WTC11 (cell line): ENCODE results near the gene EAF2. TPM values are rescaled to one million over a fixed set of nuclear protein-coding genes. Genes with fewer than 3 reads are reported as not detected.
A peak's percentile ranks its signal among the peaks of the same experiment; 100 is the strongest.
"Not testable (repeated sequence)": the region's sequence is repeated elsewhere in the genome, so short reads cannot be mapped to it uniquely, and the experiment has no call there.

Experiments used
- ATAC-seq: fragments of 200-7000 bp; cut with Tn5 transposase; 2 replicates; pipeline ENCODE4 v1.10.0; 2021; ENCODE audit warnings: mild to moderate bottlenecking, moderate library complexity
- CTCF ChIA-PET: fragments of 300-600 bp; sonication (Branson Sonifier 250); formaldehyde crosslinking; loops from one replicate; lab custom pipeline; 2021; ENCODE audit warnings: antibody characterized with exemption; lab: Charles Lee
- POLR2A ChIA-PET: fragments of 350-600 bp; sonication (Branson Sonifier 250); formaldehyde crosslinking; loops from one replicate; lab custom pipeline; 2021; ENCODE audit warnings: antibody characterized with exemption; lab: Charles Lee
- DNase-seq: peaks from one replicate; pipeline ENCODE4 v3.0.0; 2021; ENCODE audit warnings: low spot score
- H3K27ac Mint-ChIP-seq: 2 replicates; pipeline ENCODE4 v1.8.0; 2021; ENCODE audit warnings: mixed read lengths
- H3K27me3 Mint-ChIP-seq: 2 replicates; pipeline ENCODE4 v1.8.0; 2021; ENCODE audit warnings: low read depth, mild to moderate bottlenecking, moderate library complexity, mixed read lengths
- H3K36me3 Mint-ChIP-seq: 2 replicates; pipeline ENCODE4 v1.8.0; 2021; ENCODE audit warnings: mixed read lengths
- H3K4me1 Mint-ChIP-seq: 2 replicates; pipeline ENCODE4 v1.8.0; 2022; ENCODE audit warnings: mixed read lengths
- H3K4me3 Mint-ChIP-seq: 2 replicates; pipeline ENCODE4 v1.8.0; 2021; ENCODE audit warnings: mild to moderate bottlenecking, moderate library complexity, mixed read lengths
- H3K9me3 Mint-ChIP-seq: 2 replicates; pipeline ENCODE4 v1.8.0; 2021; ENCODE audit warnings: mixed read lengths
- ARID4B ChIP-seq: sonication (generic); formaldehyde crosslinking; IDR thresholded peaks from 2 replicates; pipeline ENCODE4 v1.8.0; 2023; ENCODE audit warnings: missing genetic modification reagents, mild to moderate bottlenecking, borderline replicate concordance
- ATF6 ChIP-seq: sonication (generic); formaldehyde crosslinking; IDR thresholded peaks from 2 replicates; pipeline ENCODE4 v1.8.1; 2023; ENCODE audit warnings: mild to moderate bottlenecking, missing genetic modification reagents
- CBFB ChIP-seq: sonication (generic); formaldehyde crosslinking; IDR thresholded peaks from 2 replicates; pipeline ENCODE4 v1.8.1; 2022; ENCODE audit warnings: mild to moderate bottlenecking, low read depth, missing genetic modification reagents
- CTCF ChIP-seq: fragments of 200-600 bp; IDR thresholded peaks from 2 replicates; pipeline ENCODE4 v1.8.0; 2022; ENCODE audit warnings: antibody characterized with exemption
- ELF4 ChIP-seq: sonication (generic); formaldehyde crosslinking; IDR thresholded peaks from 2 replicates; pipeline ENCODE4 v1.8.1; 2022; ENCODE audit warnings: low read depth, mild to moderate bottlenecking, moderate library complexity, missing genetic modification reagents
- FOXP1 ChIP-seq: sonication (generic); formaldehyde crosslinking; IDR thresholded peaks from 2 replicates; pipeline ENCODE4 v1.8.0; 2022; ENCODE audit warnings: missing genetic modification reagents, mild to moderate bottlenecking, moderate library complexity, borderline replicate concordance
- FOXP4 ChIP-seq: sonication (generic); formaldehyde crosslinking; IDR thresholded peaks from 2 replicates; pipeline ENCODE4 v1.8.0; 2022; ENCODE audit warnings: mild to moderate bottlenecking, missing genetic modification reagents
- KAT7 ChIP-seq: sonication (generic); formaldehyde crosslinking; IDR thresholded peaks from 2 replicates; pipeline ENCODE4 v1.8.1; 2023; ENCODE audit warnings: missing genetic modification reagents, mild to moderate bottlenecking, borderline replicate concordance
- PRRX2 ChIP-seq: fragments of 250-450 bp; sonication (Bioruptor Pico); IDR thresholded peaks from 2 replicates; pipeline ENCODE4 v1.8.0; 2021; ENCODE audit warnings: mild to moderate bottlenecking
- RELA ChIP-seq: sonication (generic); formaldehyde crosslinking; IDR thresholded peaks from 2 replicates; pipeline ENCODE4 v1.8.1; 2022; ENCODE audit warnings: missing genetic modification reagents, mild to moderate bottlenecking, borderline replicate concordance
- SMAD4 ChIP-seq: sonication (generic); formaldehyde crosslinking; IDR thresholded peaks from 2 replicates; pipeline ENCODE4 v1.8.0; 2022; ENCODE audit warnings: mild to moderate bottlenecking, missing genetic modification reagents
- total RNA-seq: library from RNA; stranded (reverse); gene quantifications from 3 replicates; pipeline ENCODE4 v1.2.3, GENCODE V29; 2021

EAF2 gene
- total RNA-seq, 1 experiment from 2014 or later, result 5.3 TPM

GRCh38 chr3:121855555-121855954 is 20.5 kb downstream of the EAF2 start:
- ChIA-PET CTCF (no interaction called here), POLR2A (no interaction called here)
- Mint-ChIP-seq H3K9me3 (peaks cover 3% of the 10 kb centered on the region; the same call in 1 of the 2 replicates), H3K27me3 (no peaks in the 10 kb centered on the region), H3K36me3 (peaks cover 13% of the 10 kb centered on the region), H3K27ac (no peak overlapping the region), H3K4me3 (no peak overlapping the region), H3K4me1 (peaks cover 4% of the 10 kb centered on the region; the same call in 1 of the 2 replicates)
- TF ChIP-seq CTCF (peak; percentile 17; the same call in 1 of the 2 replicates), FOXP4 (CRISPR knock-in tag) (no peak)
- ATAC-seq (peak; percentile 92), DNase-seq (no peak)

- ATAC-seq, H3K4me1 Mint-ChIP-seq, CTCF ChIA-PET, H3K4me3 Mint-ChIP-seq, H3K27ac Mint-ChIP-seq, DNase-seq, H3K27me3 Mint-ChIP-seq: not testable (repeated sequence)
- POLR2A ChIA-PET, result interaction anchor here (0.6 kb wide), 1 partner anchor 52 kb away, joined by 4 read pairs; no protein-coding TSS in a partner anchor
- Mint-ChIP-seq H3K36me3 (peaks cover 23% of the 10 kb centered on the region), H3K9me3 (peaks cover 12% of the 10 kb centered on the region)
These were observed 22.8 kb downstream of the EAF2 start for GRCh38 chr3:121857778-121858177.

- H3K27ac Mint-ChIP-seq, H3K4me1 Mint-ChIP-seq, CTCF ChIA-PET, H3K4me3 Mint-ChIP-seq, H3K27me3 Mint-ChIP-seq, DNase-seq, ATAC-seq, POLR2A ChIA-PET: not testable (repeated sequence)
- Mint-ChIP-seq H3K9me3 (peaks cover 27% of the 10 kb centered on the region), H3K36me3 (peaks cover 34% of the 10 kb centered on the region)
These were observed 28.2 kb downstream of the EAF2 start for GRCh38 chr3:121863247-121863646.

GRCh38 chr3:121863801-121864200 is 28.8 kb downstream of the EAF2 start:
- Mint-ChIP-seq H3K27me3 (no peaks in the 10 kb centered on the region), H3K27ac (no peak overlapping the region), H3K4me1 (no peaks in the 10 kb centered on the region), H3K4me3 (no peak overlapping the region), H3K9me3 (peaks cover 26% of the 10 kb centered on the region), H3K36me3 (peaks cover 30% of the 10 kb centered on the region)
- CTCF ChIA-PET, result no interaction called here
- POLR2A ChIA-PET, result no interaction called here
- DNase-seq (no peak), ATAC-seq (no peak)
- TF ChIP-seq SMAD4 (no peak), CTCF (no peak), RELA (no peak), PRRX2 (CRISPR knock-in tag) (no peak), CBFB (no peak), ELF4 (CRISPR knock-in tag) (no peak), ATF6 (no peak), ARID4B (CRISPR knock-in tag) (no peak), FOXP1 (CRISPR knock-in tag) (no peak), KAT7 (CRISPR knock-in tag) (no peak)
